GM19452 (cell line): ENCODE data around the gene RFX8.

Experiments used
- ATAC-seq: cut with Tn5 transposase; IDR thresholded peaks from one replicate; pipeline ENCODE4 v1.9.1; 2021; ENCODE audit not compliant: unreplicated experiment

The RFX8 gene

GRCh38 chr2:101386599-101387150, 88.2 kb downstream of the RFX8 start:
- ATAC-seq: no peak

GRCh38 chr2:101383016-101383541, 91.8 kb downstream of the RFX8 start:
- ATAC-seq: no peak

GRCh38 chr2:101382442-101382841, 92.5 kb downstream of the RFX8 start:
- ATAC-seq: no peak

- ATAC-seq: no peak
These were observed 94.5 kb downstream of the RFX8 start for GRCh38 chr2:101380376-101380775.

- ATAC-seq: no peak
These were observed 95.8 kb downstream of the RFX8 start for GRCh38 chr2:101379091-101379490.

- no peak for ATAC-seq
These were observed 99.3 kb downstream of the RFX8 start for GRCh38 chr2:101375653-101376052.

- ATAC-seq: no peak
These were observed 99.9 kb downstream of the RFX8 start for GRCh38 chr2:101374821-101375561.

- no peak for ATAC-seq
These were observed 102.1 kb downstream of the RFX8 start for GRCh38 chr2:101372792-101373191.

- no peak for ATAC-seq
These were observed 103.3 kb downstream of the RFX8 start for GRCh38 chr2:101371636-101372035.

- no peak for ATAC-seq
These were observed 105.8 kb downstream of the RFX8 start for GRCh38 chr2:101369100-101369499.

GRCh38 chr2:101368376-101368775, 106.5 kb downstream of the RFX8 start:
- no peak for ATAC-seq

- no peak for ATAC-seq
These were observed 107.4 kb downstream of the RFX8 start for GRCh38 chr2:101367508-101367907.

- ATAC-seq: no peak
These were observed 110.0 kb downstream of the RFX8 start for GRCh38 chr2:101364878-101365277.

GRCh38 chr2:101362777-101363176, 112.1 kb downstream of the RFX8 start:
- no peak for ATAC-seq

GRCh38 chr2:101362316-101362715, 112.6 kb downstream of the RFX8 start:
- ATAC-seq: no peak

GRCh38 chr2:101361522-101361921, 113.4 kb downstream of the RFX8 start:
- no peak for ATAC-seq

- ATAC-seq: no peak
These were observed 113.8 kb downstream of the RFX8 start for GRCh38 chr2:101361121-101361520.

- no peak for ATAC-seq
These were observed 114.7 kb downstream of the RFX8 start for GRCh38 chr2:101360232-101360631.

GRCh38 chr2:101359410-101359954, 115.4 kb downstream of the RFX8 start:
- no peak for ATAC-seq

- ATAC-seq: no peak
These were observed 117.5 kb downstream of the RFX8 start for GRCh38 chr2:101357376-101357775.

- no peak for ATAC-seq
These were observed 118.4 kb downstream of the RFX8 start for GRCh38 chr2:101356521-101356920.

- no peak for ATAC-seq
These were observed 118.9 kb downstream of the RFX8 start for GRCh38 chr2:101356055-101356454.
